HG02973 (cell line): ENCODE results near the gene CTAGE9.
"Not testable (repeated sequence)": the region's sequence is repeated elsewhere in the genome, so short reads cannot be mapped to it uniquely, and the experiment has no call there.

ENCODE experiments used
- ATAC-seq: cut with Tn5 transposase; IDR thresholded peaks from one replicate; pipeline ENCODE4 v1.9.1; 2021; ENCODE audit warnings: moderate library complexity; ENCODE audit not compliant: unreplicated experiment

CTAGE9 gene

DNA sequence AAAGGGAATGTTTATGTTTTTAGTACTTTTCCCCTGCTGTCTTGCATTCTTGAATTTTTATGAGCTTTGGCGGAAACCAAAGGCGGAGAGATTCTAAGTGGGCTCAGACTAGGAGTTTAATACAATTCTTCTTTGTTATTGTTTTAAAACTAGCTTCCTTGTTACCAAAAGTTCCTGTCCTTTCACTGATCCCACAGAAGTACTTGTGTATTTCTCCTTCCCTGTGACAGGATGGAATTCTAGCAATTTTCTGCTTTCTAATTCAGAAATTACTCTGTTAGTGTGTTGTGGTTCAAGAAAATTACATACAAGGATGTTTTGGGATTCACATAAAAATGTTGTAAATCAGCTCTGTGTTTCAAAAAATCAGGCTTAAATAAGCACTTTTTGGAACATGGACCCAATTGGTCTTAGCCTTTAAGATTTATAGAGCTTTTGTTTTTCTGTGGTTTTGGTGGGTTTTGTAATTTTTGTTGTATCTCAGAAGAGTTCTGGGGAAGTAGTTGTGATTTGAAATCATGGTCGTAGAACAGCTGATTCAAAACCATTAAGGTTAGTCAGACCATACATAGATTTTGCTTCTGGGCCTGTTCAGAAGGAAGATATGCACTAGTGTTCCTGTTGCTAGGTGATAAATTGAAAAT, 17.6 kb upstream of the CTAGE9 start:
- no peak for ATAC-seq

DNA sequence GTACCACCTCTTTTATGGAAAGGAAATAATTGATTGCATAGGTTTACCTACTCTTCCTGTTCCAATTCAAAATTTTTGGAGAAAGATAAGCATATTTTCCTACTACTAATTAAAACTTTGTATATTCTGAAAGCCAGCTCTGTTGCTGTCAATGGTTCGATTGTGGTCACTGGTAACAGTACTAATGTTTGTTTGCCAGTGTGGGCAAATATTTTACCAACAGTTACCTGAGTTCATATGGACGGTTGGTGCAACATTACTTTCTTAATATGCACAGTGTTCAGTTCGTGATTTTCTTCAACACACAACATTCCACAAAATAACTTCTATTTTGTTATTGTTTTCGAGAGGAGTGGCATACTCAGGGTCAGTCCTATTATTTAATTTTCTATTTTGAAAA, 17.1 kb upstream of the CTAGE9 start:
- ATAC-seq: no peak

DNA sequence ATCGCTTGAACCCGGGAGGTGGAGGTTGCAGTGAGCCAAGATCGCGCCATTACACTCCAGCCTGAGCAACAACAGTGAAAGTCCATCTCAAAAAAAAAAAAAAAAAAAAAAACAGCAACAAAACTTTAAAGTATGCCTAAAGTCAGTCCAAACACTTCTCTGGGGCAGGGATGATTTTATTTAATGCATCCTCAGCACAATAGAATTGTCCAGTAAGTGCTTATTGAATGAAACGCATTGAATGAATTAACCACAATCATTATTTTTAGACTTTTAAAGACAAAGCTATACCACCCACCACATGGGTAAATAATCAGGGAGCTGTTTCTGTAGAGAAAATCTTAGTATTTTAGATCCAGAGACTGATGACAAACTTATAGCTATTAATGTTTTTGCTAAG, 16.6 kb upstream of the CTAGE9 start:
- ATAC-seq: no peak

DNA sequence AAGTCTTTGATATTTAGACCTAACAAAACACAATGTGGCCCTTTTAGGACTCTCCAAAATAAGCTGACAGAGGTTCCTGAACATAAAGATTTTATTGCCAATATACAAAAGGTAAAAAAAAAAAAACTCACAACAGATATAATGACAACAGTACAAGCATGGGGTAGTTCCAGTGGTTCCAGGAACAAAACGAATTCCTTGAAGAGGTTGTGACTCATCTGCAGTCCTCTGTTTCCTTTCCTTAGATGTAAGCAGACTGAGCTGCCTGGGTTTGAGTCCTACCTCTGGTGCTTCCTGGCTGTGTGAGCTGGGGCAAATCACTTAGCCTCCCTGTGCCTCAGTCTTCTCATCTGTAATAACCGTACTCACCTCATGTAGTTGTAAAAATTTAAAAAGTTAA, 13.3 kb upstream of the CTAGE9 start:
- no peak for ATAC-seq

DNA sequence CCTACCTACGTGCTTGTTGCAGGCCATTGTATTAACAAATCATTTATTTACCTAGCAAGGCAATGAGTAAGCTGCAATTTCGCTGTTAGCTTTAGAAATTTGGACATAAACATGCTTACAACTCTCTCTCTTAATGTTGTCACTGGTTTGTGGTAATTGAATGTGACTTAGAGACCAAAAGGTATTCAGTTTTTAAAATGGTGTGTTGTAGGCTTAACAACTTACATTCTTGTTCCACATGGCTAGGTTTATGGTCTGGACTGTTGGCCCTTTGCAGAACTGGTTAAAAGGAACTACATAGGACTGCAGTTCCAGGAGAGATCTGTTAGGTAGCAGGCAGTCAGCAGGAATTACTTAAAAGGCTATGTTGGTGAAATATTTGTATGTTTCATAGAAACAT, 10.3 kb upstream of the CTAGE9 start:
- ATAC-seq: no peak

DNA sequence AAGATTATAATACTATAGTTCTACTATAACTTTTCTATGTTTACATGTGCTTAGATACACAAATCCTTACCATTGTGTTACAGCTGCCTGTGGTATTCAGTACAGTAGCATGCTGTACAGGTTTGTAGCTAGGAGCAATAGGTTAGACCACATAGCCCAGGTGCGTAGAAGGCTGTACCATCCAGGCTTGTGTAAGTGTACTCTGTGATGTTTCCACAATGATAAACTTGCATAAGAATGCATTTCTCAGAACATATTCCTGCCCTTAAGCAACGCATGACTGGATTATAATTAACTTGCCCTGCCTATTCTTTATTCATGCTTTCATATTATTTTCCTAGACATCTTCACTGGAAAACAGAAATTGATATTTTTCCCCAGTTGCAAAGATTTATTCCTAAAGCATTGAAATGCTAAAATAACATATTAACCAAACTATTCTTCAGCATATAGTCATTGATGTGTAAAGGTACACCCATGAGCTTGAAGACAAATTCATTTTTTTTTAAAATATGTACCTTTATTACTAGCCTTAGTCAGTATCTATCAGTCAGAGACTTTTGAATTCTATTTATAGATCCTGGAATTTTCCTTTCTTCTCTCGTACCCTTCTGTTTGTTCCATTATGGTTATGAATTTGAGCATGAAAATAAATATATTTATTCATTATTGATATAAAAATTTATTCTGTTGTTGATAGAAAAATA, 7.2 kb upstream of the CTAGE9 start:
- no peak for ATAC-seq

DNA sequence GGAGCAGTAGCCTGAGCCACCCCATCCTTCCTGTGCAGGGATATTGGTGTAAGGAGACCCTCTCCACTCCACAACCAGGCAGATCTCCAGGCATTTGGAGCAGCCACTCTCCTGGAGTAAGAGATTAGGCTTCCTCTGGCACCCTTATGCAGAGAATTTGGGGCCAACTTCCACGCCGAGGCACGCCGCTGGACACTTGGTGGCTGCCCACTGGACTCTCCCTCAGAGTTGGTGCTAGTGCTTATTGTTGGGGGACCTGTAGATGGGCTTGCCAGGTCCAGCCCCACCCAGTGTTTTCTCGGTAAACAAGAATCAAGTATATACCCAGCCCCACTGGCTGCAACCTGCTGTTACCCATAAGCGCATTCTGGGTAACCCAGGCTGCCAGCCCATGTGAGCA, 4.8 kb upstream of the CTAGE9 start:
- not testable (repeated sequence) for ATAC-seq

DNA sequence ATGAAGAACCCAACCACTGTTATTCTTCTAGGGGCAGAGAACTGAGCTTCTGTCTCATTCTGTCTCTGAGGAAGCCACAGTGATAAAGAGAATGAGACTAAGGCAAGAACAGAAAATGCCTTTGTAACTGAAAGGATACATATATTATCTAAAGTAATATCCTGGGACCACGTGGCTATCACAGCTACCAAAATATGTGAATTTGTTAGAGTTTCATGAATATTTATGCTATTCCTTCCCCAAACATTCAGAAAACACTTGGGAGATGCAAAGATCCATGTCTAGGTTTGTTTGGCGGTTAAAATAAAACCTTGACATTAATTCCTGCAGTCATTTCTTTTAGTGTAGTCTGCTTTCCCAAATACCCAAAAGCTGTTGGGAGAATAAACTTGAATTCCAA, 6.9 kb downstream of the CTAGE9 start:
- not testable (repeated sequence) for ATAC-seq

DNA sequence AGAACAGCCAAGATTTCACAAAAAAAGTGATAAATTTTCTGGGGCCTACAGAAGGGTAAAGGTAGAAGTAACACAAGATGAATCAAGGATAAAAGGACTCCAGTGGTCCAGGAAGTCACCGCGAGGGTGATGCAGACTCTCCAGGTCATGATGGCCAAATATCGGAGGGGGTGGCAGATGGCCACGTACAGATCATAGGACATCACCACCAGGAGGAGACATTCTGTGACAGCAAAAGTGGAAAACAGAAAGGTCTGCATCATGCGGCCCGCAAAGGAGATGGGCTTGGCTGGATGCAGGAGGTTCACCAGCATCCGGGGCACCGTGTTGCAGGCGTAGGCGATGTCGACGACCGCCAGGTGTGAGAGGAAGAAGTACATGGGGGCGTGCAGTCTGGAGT, 10.0 kb downstream of the CTAGE9 start:
- not testable (repeated sequence) for ATAC-seq

DNA sequence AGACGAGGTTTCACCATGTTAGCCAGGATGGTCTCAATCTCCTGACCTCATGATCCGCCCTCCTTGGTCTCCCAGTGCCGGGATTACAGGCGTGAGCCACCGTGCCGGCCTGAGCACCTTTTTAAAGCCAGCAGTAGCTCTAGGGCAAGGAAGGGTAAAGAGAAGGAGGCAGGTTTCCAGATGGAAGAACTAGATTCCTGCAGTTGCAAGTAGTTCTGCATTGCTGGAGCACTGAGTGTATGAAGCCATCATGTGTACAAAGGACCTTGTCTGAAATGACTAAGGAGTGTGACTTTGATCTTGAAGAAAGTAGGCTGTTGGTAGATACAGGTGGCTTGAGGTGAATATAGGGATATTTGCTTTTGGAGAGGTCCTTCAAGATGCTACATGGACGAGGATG, 13.9 kb downstream of the CTAGE9 start:
- no peak for ATAC-seq

DNA sequence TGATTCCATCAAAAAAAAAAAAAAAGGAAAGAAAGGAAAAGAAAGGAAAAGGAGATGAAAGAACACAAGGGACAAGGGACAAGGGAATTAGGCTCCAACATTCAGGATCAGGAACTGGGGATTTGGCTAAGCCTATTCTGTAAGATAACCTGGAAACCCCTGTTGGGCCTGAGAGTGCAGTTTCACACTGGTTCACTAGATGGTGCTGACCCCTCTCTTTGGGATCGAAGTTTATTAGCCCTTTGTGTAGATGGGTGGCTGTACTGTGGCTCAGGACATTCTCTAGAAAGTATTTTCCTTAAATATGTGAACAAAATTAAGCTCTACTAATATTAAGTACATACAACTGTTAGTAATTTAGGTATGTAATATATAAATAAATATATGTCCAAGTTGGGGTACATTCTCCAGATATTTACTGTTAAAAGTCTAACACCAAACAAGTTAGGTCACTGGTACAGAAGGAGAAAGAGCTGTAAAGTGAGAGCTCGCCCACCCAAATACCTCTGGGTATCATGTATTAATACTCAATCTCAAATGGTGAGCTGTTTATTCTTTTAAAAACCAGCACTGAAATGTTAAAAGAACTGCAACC, 15.9 kb downstream of the CTAGE9 start:
- ATAC-seq: peak; percentile 90

DNA sequence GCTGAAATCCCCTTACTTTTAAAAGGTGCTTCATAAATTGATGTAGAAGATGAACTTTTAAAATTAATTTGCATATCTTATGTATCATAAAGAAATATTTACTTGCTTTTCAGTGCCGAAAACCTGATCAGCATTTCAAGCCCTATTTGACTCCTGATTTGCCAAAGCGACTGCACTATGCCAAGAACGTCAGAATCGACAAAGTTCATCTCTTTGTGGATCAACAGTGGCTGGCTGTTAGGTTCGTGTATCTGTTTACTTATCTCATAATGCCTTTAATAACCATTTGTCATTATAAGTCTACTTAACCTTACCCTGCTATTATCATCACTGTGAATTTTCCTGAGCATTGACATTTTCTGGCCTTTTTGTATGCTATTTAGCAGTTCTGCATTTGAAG, 17.4 kb downstream of the CTAGE9 start:
- ATAC-seq: no peak

DNA sequence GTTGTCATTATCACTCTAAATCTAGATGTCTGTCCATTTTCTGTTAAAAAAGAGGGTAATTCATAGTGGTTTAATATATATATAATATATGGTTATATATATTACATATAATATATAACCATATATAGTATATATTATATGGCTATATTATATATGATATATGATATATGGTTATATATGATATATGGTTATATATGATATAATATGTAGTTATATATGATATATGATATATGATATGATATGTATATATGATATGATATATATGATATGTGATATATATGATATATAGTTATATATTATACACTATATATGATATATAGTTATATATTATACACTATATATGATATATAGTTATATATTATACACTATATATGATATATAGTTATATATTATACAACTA, 18.2 kb downstream of the CTAGE9 start:
- no peak for ATAC-seq

DNA sequence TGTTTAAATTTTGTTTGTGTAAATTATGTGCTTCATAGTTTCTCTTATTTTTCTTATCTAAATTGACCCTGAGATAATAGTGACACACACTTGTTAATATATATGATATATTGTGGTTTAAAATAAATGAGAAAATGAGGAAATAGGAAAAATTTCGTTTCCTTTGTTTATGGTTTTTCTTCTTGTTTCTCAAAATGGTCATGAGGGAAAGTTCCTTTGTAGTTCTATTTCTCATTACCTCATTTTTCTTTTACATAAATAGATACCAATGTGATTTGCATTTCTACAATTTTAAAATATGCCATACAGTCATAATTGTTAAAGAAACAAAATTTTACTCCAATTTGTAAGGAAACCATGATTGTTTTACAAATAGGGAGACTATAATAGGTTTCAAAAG, 18.8 kb downstream of the CTAGE9 start:
- ATAC-seq: no peak

DNA sequence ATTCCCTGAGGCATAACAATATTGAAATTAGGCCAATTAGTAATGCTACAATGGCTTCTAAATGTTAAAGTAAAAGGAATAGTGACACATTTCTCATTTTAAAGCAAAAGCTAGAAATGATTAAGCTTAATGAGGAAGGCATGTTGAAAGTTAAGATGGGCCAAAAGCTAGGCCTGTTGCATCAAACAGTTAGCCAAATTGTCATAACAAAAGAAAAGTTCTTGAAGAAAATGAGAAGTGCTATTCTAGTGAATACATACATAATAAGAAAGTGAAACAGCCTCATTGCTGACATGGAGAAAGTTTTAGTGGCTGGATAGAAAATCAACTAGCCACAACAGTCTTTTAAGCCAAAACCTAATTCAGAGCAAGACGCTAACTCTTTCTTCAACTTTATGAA, 22.5 kb downstream of the CTAGE9 start:
- peak; percentile 78 for ATAC-seq

DNA sequence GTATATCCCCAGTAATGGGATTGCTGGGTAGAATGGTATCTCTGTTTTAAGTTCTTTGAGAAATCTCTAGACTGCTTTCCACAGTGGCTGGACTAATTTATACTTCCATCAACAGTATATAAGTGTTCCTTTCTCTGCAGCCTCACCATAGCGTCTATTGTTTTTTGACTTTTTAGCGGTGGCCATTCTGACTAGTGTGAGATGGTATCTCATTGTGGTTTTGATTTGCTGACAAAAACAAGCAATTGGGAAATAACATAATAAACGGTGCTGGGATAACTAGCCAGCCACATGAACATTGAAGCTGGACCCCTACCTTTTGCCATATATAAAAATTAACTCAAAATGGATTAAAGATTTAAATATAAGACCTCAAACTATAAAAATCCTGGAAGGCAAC, 23.8 kb downstream of the CTAGE9 start:
- no peak for ATAC-seq

DNA sequence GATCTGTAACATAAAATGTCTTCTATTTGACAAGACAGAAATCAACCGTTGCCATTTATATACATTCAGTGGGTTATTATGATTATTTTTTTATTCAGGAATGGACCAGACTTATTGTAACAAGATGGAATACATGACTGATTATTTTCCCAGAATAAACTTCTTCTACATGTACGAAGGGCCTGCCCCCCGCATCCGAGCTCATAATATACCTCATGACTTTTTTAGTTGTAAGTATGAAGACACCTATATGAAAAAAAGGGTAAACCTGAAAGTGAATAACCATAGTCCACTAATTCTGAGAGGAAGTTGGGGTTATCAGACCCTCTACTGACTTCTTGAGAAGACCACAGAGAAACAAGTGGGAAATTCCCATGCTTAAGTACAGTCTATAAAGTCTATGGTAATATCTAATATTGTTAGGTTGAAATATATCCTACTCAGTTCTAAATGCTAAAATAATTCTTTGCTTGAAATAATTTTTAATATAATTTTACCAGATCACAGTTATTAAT, 25.5 kb downstream of the CTAGE9 start:
- ATAC-seq: peak; percentile 58

DNA sequence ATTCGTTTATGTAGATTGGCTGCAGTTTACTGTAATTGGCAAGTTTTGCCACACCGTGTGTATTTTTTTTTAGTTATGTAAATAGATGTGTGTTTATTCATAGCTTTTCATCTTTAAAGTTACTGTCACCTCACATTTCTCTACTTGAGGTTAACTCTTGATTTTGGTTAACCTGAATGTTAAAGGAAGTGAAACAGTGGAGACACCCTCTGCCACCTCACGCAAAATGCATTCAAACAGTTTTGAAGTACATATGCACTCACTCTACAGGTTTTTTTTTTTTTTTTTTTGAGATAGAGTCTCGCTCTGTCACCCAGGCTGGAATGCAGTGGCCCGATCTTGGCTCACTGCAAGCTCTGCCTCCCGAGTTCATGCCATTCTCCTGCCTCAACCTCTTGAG, 27.3 kb downstream of the CTAGE9 start:
- peak; percentile 57 for ATAC-seq

DNA sequence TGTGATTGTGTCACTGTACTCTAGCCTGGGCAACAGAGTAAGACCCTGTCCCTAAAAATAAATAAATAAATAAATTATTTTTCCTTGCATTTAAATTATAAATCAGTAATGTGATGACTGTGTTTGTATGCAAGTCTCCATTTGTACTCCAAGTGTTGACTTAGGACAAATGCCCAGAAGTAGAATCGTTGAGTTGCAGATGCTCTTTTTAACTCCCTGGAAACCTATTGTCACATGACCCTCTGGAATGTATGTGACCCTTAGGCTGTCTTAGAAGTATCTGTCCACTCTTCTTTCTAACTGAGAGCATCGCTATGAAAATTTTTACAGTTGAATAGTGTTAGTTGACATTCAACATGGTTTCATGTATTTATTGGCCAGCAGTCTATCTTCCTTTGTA, 28.4 kb downstream of the CTAGE9 start:
- ATAC-seq: no peak

DNA sequence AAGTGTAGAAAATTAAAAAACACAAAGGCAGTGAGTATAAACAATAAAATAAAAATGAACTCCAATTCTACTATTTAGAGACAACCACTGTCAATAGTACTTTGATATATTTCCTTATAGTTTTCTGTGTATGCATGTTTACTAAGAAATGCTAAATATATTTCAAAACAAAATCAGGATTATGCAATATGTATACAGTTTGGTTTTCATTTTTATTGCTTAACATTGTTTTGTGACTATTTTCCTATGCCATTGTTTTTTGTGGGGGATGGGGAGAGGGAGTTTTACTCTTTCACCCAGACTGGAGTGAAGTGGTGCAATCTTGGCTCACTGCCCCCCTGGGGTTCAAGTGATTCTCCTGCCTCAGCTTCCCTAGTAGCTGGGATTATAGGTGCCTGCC, 29.2 kb downstream of the CTAGE9 start:
- ATAC-seq: no peak

DNA sequence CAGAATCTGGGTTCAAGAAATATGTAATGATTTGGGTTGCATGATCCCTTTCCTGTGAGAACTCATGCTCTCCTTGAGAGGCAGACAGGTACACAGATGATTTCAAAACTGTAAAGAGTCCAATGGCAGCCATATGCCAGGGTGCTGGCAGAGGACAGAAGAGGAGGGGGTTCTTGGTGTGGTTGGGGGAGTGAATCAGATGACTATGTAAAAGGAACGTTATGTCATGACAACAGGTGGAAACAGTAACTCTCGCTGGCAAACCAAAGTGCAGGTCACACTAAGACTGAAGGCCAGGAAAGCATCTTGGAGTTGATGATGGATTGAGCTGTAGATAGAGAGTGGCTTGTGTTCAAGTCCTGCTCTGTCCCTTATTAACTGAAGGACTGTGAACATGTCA, 29.9 kb downstream of the CTAGE9 start:
- ATAC-seq: no peak

DNA sequence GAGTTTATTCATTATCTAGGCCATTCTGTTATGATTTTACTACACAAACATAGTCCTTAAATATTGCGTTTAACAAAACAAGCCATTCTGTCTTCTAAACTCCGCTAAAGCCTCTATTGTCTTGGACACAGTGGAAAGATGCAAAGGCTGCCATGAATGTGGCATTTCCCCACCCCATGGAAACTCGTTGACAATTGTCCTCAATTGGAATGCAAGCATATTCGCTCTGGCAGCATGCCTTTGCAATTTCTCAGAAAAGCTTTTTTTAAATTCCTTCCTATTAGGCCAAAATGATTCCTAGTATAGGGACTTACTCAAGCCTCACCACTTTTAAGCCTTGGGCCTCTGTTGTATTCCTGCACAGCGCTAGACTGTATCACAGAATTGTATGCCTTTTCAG, 32.4 kb downstream of the CTAGE9 start:
- ATAC-seq: no peak
